IPS-18a (cell line): ENCODE results near the gene PLAAT2.
A peak's percentile ranks its signal among the peaks of the same experiment; 100 is the strongest.
"Not testable (repeated sequence)": the region's sequence is repeated elsewhere in the genome, so short reads cannot be mapped to it uniquely, and the experiment has no call there.

Source experiments
- H3K27ac ChIP-seq: one replicate; pipeline ENCODE4 v1.5.1; 2013; ENCODE audit warnings: low read length
- H3K27me3 ChIP-seq: one replicate; pipeline ENCODE4 v1.6.1; 2013; ENCODE audit warnings: mild to moderate bottlenecking, low read length; ENCODE audit not compliant: control insufficient read depth, insufficient read depth
- H3K36me3 ChIP-seq: one replicate; pipeline ENCODE4 v1.6.1; 2013; ENCODE audit warnings: low read depth, low read length; ENCODE audit not compliant: control insufficient read depth
- H3K4me1 ChIP-seq: one replicate; pipeline ENCODE4 v1.6.1; 2013; ENCODE audit warnings: low read depth, low read length; ENCODE audit not compliant: control insufficient read depth
- H3K4me3 ChIP-seq: one replicate; pipeline ENCODE4 v1.5.1; 2013; ENCODE audit warnings: low read length
- H3K9ac ChIP-seq: one replicate; pipeline ENCODE4 v1.6.1; 2013; ENCODE audit warnings: mild to moderate bottlenecking, low read length, moderate library complexity
- H3K9me3 ChIP-seq: one replicate; pipeline ENCODE4 v1.6.1; 2013; ENCODE audit warnings: low read depth, low read length; ENCODE audit not compliant: control insufficient read depth

PLAAT2 gene

DNA sequence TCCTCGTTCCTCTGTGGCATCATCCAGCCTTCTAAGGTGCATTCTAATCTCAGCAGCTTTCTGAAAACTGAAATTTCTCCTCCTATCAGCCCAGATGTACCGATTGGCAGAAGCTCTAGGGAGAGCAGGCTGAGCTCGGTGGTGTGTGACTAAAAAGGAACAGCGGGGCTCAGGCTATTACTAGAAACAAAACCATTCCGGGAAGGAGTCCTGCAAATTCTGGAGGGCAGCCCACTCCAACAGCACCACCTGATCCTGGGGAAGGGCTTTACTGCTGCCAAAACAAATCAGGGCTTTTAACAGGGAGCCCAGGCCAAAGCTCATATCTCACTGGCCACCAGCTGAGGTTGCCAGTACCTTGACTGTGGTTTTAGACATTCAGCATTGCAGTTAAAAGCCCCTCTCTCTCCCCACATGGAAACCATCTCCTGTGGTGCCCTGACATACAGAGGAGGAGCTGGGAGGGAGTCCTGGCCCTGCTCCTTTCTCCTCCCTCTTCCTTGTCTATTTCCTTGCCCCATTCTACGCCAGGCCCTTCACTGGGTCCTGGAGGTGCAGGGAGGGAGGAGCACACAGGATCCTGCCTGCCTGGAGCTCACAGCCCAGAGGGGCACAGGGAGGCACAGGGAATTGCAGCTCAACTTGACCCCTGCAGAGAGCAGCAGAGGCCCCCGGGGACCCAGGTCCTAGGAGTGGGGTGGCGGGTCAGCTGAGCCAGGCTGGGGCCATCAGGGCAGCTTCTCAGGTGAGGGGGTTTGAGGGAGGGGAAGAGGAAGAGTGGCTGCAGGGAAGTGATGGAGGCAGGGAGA is 25.7 kb downstream of the PLAAT2 start:
- Histone ChIP-seq H3K4me3 (no peak overlapping the region), H3K27me3 (no peaks in the 10 kb centered on the region), H3K9me3 (no peaks in the 10 kb centered on the region), H3K4me1 (peaks cover 12% of the 10 kb centered on the region), H3K36me3 (no peaks in the 10 kb centered on the region), H3K27ac (no peak overlapping the region), H3K9ac (no peak overlapping the region)

DNA sequence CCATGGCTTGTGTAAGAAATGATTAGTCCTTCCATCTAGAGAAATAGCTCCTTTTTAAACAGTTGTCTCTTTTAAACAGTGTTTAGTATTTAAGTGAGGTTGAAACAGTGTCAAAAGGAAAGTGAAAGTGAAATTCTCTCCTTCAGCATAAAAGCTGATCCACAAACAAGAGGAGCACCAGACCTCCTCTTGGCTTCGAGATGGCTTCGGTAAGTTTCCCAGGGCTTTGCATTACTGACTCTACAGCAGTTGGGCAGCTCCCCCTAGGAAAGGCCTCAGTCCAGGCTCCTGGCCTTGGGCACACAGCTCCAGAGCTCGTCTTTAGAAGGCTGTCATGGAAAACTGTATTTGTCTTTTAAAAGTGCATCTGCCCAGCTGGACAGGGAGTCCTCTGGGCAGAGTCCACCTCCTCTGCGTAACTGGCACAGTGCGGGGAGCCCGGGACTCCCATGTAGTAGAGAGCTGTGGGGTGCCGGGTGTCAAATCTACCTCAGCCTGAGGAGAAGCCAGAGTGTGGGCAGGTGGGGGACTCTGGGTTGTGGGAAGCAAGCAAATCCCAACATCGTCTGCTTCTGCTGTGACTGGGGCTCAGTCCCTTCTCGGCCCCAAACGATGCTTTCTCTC is 26.4 kb downstream of the PLAAT2 start, which contains the start of gene PLAAT4:
PLAAT4 (plus strand) TSS at position 140 of the 624 bp plus-strand sequence; CDS start at position 201, 61 bp downstream.
- Histone ChIP-seq H3K27ac (no peak within 1 kb of the TSS), H3K9ac (no peak within 1 kb of the TSS)

DNA sequence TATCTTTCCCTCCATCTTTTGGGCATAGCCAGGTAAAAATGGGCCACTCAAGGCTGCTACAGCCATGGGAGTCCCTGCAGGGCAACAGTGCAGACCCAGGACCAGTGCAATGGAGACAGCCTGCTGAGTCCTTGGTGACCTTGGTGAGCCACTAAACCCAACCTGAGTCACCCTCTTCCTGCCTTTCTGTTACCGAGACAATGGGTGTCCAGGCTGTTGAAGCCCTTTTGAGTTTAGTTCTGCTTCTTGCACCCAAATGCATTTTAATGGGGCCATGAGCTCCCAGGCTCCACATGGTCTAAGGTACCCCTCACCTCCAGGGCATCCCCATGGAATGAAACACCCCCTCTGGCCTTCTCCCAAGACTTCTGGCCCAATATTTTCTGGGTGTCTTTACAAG is 27.4 kb downstream of the PLAAT2 start:
- H3K36me3 ChIP-seq: no peaks in the 10 kb centered on the region
- no peaks in the 10 kb centered on the region for H3K9me3 ChIP-seq
- no peaks in the 10 kb centered on the region for H3K27me3 ChIP-seq
- H3K27ac ChIP-seq: no peak overlapping the region
- H3K4me3 ChIP-seq: no peak overlapping the region
- no peak overlapping the region for H3K9ac ChIP-seq
- H3K4me1 ChIP-seq: peaks cover 27% of the 10 kb centered on the region

More for the DNA sequence above, 26.4 kb downstream of the PLAAT2 start, which contains the start of gene PLAAT4:
- peaks cover 20% of the 10 kb centered on the region for H3K4me1 ChIP-seq
- no peaks in the 10 kb centered on the region for H3K36me3 ChIP-seq
- no peaks in the 10 kb centered on the region for H3K27me3 ChIP-seq
- no peak within 1 kb of the TSS for H3K4me3 ChIP-seq
- no peaks in the 10 kb centered on the region for H3K9me3 ChIP-seq

DNA sequence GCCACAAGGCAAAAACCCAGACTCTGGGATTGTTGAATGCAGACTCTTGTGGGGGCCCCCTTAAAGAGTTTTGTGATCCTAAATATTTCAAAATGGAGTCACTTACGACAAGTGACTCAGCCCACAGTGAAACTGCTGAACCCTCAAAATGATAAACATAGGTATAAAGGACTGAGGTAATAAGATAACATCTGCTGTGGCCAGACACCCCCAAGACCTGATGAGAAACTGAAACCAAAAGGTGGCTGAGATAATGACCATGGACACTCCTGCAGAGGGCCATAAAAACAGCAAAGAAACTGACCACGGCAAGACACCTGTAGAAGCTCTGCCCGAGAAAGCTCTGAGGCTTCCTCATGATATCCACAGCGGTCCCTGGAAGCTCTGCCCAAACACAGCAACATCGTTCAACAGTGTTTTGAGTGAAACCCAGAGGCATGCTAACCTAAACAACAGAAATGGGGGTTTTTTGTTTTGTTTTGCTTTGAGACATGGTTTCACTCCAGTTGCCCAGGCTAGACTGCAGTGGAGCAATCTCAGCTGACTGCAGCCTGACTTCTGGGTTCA is 28.2 kb downstream of the PLAAT2 start:
- peaks cover 30% of the 10 kb centered on the region for H3K4me1 ChIP-seq
- H3K36me3 ChIP-seq: no peaks in the 10 kb centered on the region
- no peaks in the 10 kb centered on the region for H3K9me3 ChIP-seq
- H3K4me3 ChIP-seq: no peak overlapping the region
- H3K27me3 ChIP-seq: no peaks in the 10 kb centered on the region
- H3K9ac ChIP-seq: no peak overlapping the region
- H3K27ac ChIP-seq: no peak overlapping the region

DNA sequence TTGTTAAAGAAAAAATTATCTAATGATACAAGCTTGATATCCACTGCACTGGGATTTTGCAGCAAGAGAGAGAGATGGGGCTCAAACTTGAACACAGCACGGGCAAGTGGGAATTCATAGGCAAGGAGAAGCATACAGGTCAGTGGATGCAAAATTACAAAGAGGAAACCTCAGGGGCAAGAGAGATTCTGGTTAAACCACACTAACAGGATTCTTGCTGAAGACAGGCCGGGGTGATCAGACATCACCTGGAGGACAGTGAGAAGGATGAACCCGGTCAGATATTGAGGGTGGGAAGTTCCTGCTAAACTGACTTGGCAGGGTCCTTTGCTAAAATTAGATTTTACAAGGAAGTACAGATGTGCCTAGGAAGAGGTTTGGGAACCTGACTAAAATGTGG is 29.1 kb downstream of the PLAAT2 start:
- H3K9me3 ChIP-seq: no peaks in the 10 kb centered on the region
- peaks cover 34% of the 10 kb centered on the region for H3K4me1 ChIP-seq

DNA sequence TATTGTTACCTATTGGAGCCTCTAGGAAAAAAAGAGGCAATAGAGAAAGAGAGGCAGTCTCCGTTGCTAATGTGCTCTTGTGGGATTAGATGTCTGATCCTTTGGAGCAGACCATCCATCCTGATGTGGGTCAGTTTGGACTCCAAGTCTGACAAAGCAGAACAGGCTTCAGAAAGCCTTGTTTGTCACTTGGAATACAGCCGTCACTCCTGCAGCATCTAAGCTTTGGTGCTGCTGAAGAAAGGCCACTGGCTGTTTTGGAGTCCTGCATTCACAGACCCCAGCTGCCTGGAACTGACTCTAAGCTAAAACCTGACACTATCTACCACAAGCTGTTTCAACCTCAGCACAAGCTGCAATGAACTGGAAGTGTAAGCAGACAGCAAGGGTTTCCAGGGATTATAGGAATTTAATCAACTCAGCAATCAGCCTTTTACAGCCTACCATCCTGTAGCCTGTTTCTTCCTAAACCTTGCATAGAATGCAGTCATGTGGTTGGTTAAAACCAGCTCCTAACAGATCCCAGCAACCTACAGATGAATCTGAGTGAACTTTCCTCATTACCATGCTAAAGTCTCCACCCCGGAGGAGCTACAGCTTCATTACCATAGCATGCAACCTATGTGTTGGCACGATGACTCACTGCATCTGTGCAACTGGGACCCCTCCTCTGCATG is 30.2 kb downstream of the PLAAT2 start:
- Histone ChIP-seq H3K4me1 (peaks cover 38% of the 10 kb centered on the region), H3K36me3 (no peaks in the 10 kb centered on the region), H3K9ac (no peak overlapping the region), H3K4me3 (no peak overlapping the region), H3K27me3 (no peaks in the 10 kb centered on the region), H3K9me3 (no peaks in the 10 kb centered on the region), H3K27ac (no peak overlapping the region)

More for the DNA sequence above, 29.1 kb downstream of the PLAAT2 start:
- Histone ChIP-seq H3K27me3 (no peaks in the 10 kb centered on the region), H3K36me3 (no peaks in the 10 kb centered on the region), H3K4me3 (no peak overlapping the region), H3K9ac (no peak overlapping the region), H3K27ac (no peak overlapping the region)

DNA sequence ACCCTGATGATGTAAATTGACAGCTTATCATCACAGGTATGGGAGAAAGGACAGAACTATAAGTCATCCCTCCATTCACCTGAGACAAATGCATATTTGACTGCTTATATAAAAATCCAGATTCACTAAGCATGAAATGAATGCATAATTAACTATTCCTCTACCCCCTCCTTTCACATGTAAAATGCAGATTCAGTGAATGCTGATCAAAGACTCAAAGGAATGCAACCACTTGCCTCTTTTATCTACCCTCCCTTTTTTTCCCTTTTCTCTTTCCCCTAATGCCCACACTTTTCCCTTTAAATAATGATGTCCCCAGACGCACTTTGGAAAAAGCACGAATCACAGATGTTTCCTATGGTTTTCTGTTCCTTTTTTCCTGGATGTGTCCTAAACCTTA is 31.1 kb downstream of the PLAAT2 start:
- Histone ChIP-seq H3K4me1 (peaks cover 45% of the 10 kb centered on the region), H3K9me3 (no peaks in the 10 kb centered on the region), H3K4me3 (peak overlapping the region; percentile 31), H3K27ac (no peak overlapping the region), H3K9ac (no peak overlapping the region), H3K36me3 (no peaks in the 10 kb centered on the region), H3K27me3 (no peaks in the 10 kb centered on the region)

DNA sequence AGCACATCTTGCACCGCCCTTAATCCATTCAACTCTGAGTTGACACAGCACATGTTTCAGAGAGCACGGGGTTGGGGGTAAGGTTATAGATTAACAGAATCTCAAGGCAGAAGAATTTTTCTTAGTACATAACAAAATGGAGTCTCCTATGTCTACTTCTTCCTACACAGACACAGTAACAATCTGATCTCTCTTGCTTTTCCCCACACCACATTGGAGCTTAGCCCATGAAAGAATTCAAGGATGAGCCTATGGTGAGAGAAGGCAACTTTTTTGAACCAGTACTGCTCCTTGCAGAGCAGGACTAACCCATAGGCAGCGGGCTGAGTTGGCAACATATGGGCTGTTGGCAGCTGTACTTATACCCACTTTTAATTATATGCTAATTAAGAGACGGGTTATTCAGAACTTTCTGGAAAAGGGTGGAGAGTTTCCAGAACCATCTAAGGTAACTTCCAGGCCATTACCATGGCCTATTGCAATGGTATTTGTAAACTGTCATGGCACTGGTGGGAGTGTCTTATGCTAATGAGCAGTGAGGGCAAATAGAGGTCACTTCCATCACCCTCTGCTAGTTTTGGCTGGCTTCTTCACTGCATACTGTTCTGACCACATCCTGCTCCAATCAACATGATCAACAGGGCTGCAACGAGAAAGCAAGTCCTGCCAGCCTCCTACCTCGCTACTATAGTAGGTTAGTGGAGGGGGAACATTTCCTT is 31.9 kb downstream of the PLAAT2 start:
- H3K36me3 ChIP-seq, H3K27ac ChIP-seq, H3K9ac ChIP-seq, H3K9me3 ChIP-seq, H3K27me3 ChIP-seq: not testable (repeated sequence)
- Histone ChIP-seq H3K4me1 (peaks cover 45% of the 10 kb centered on the region), H3K4me3 (peak overlapping the region; percentile 31)

DNA sequence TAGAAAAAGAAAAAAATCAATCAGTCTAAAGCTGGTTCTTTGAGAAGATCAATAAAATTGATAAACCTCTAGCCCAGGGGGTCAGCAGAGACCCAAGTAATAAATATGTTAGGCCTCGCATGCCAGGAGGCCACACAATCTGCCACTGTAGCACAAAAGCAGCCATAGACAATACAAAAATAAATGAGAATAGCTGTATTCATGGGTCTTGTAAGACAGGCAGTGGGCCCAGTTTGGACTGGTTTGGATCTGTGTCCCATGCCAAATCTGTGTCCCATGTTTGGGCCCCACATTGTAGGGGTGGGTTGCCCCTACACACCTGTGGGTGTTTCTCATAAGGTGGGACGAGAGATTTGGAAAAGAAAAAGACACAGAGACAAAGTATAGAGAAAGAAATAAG is 33.2 kb downstream of the PLAAT2 start:
- peak overlapping the region; percentile 9 for H3K27ac ChIP-seq
- H3K9me3 ChIP-seq: no peaks in the 10 kb centered on the region
- no peak overlapping the region for H3K9ac ChIP-seq
- H3K36me3 ChIP-seq: no peaks in the 10 kb centered on the region
- H3K4me3 ChIP-seq: no peak overlapping the region
- H3K4me1 ChIP-seq: peaks cover 45% of the 10 kb centered on the region
- H3K27me3 ChIP-seq: no peaks in the 10 kb centered on the region

DNA sequence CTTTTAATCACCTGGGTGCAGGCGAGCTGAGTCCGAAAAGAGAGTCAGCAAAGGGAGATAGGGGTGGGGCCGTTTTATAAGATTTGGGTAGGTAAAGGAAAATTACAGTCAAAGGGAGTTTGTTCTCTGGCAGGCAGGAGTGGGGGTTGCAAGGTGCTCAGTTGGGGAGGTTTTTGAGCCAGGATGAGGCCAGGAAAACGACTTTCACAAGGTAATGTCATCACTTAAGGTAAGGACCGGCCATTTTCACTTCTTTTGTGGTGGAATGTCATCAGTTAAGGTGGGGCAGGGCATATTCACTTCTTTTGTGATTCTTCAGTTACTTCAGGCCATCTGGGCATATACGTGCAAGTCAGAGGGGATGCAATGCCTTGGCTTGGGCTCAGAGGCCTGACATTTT is 33.8 kb downstream of the PLAAT2 start:
- Histone ChIP-seq H3K4me1 (peaks cover 45% of the 10 kb centered on the region), H3K4me3 (peak overlapping the region; percentile 6)
- H3K36me3 ChIP-seq: not testable (repeated sequence)

DNA sequence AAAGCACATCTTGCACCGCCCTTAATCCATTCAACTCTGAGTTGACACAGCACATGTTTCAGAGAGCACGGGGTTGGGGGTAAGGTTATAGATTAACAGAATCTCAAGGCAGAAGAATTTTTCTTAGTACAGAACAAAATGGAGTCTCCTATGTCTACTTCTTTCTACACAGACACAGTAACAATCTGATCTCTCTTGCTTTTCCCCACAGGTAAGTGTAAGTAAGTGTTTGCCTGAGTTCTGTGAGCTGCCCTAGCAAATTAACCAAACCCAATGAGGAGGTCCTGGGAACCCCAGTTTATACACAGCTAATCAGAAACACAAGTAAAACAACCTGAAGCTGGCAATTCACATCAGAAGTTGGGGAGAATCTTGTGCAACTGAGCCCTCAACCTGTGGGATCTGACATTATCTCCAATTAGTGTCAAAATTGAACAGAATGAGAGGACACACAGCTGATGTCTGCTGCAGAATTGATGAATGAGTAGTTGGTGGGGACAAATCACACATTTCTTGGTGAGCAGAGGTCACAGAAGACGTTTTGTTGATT is 34.4 kb downstream of the PLAAT2 start:
- H3K27ac ChIP-seq, H3K4me3 ChIP-seq, H3K9me3 ChIP-seq, H3K27me3 ChIP-seq, H3K36me3 ChIP-seq, H3K9ac ChIP-seq: not testable (repeated sequence)
- H3K4me1 ChIP-seq: peaks cover 45% of the 10 kb centered on the region

More for the DNA sequence above, 33.8 kb downstream of the PLAAT2 start:
- not testable (repeated sequence) for H3K9me3 ChIP-seq, H3K9ac ChIP-seq, H3K27me3 ChIP-seq
- peak overlapping the region; percentile 21 for H3K27ac ChIP-seq
